T47D (cell line): Measurements from ENCODE around the gene DENND4A.

Experiments used
- DNase-seq, 2 experiments: peaks; one replicate each; pipeline versions ENCODE4 v3.0.0 to v3.0.0-alpha.2; 2011 to 2012; ENCODE audit warnings: low read depth in 1 of 2, low spot score in 1 of 2
- JUND ChIP-seq: IDR thresholded peaks from 2 replicates; pipeline ENCODE4 v1.6.1; 2012; ENCODE audit warnings: low read depth
- in situ Hi-C: cut with HindIII; loops from 2 replicates; pipeline ENCODE4 v1.10.0; 2016; ENCODE audit warnings: low sequenced_read_pairs, low pct_unique_long_range_greater_than_20kb

DENND4A gene

DNA sequence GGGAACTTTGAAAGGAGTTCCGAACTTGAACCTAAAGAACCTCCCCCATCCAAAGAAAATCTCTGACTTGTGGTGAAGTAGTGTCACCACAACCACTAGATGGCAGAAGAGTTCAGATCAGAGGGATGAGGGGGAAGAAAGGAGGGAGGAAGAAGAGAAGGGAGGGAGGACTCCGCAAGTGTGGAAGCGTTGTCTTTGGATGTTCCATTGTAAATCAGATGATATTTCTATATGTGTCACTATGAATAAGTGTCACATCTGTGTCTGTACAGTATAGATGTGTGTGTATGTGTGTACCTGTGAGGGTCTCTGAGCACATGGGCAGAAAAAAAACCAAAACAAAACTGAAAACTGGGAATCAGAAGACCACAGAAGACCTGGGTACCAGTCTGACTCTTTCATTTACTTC, 153.4 kb downstream of the DENND4A start:
- DNase-seq, result peak; percentile 64 to 89
- in situ Hi-C loops, result no loop called here
- TF ChIP-seq JUND, result no peak

DNA sequence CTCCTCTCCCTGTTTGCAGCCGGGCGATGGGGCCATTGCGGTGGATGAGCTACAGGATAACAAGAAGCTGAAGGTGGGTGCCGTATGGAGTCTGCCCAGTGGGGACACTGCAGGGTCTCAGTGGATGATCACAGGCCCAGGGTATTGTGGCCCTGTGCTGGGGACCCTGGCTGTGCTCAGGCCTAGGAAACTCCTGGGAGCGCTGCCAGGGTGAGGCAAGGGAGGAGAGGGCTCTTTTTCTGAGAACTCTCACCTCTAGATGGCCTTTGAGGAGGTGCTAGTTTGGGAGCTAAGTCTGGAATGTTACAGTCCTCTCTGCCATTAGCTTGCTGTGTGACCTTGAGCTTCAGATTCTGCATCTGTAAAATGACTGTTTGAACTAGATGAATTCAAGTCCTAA, 154.0 kb downstream of the DENND4A start:
- no peak for DNase-seq
- in situ Hi-C loops, result no loop called here

DNA sequence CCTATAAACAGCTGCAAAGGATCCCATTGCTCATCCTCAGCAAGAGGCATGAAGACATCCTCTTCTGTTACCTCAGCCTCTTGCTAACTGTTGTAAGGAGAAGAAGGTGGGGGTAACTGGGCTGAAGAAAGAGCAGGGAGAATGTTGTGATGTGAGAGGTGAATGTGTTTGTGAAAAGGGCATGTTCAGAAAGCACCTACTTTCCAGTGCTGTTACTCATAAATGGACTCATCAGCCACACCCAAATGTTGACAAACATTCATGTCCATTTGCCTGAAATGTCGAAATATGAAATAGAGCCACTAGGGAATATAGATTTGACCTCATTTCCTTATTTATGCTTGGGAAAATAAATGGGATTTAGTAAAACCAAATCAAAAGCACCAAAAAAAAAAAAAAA, 157.7 kb downstream of the DENND4A start:
- TF ChIP-seq JUND, result no peak
- in situ Hi-C loops, result no loop called here
- DNase-seq, result no peak

More for the DNA sequence above, 154.0 kb downstream of the DENND4A start:
- TF ChIP-seq JUND, result no peak

DNA sequence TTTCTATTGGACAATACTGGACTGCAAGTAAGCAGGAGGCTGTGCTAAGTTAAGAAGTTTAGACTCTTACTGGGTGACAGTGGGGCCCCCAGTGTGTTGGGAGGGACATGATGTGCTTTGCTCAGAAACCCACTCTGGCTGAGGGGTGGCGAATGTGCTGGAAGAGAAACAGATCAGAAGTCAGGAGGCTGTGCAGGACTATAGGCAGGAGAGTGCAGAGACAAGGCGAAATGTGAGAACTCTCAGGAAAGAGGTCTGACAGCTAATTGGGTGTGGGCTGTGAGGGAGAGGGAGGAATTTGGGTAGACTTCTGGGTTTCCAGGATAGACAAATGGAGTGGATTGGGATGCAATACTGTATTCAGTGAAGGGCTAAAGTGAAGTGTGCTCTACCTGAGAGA, 158.3 kb downstream of the DENND4A start:
- DNase-seq, result no peak
- no peak for TF ChIP-seq JUND
- in situ Hi-C loops, result no loop called here

DNA sequence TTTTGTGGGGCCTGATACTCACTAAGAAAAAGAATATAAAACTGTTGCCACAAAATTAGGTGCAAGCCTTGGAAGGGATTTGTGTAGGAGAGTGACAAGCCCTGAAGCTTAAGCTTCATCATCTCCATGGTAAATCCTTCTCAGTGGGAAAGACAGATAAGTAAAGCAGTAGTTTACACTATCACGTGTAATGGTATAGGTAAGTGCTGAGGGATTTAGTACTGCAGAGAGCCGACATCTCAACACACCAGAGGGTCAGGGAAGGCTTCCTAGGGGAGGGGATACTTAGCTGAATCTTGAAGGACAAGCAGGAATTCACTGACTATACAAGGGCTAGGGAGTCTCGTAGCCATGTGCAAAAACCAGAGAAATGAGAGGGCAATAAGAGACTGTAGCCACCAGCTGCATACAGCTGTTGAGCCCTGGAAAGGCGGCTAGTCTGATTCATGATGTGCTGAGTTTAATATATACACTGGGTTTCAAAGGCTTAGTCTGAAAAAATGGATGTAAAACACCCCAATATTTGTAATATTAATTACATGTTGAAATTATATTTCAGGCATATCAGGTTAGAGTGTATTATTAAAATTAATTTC, 159.2 kb downstream of the DENND4A start:
- in situ Hi-C loops, result no loop called here
- DNase-seq, result no peak

DNA sequence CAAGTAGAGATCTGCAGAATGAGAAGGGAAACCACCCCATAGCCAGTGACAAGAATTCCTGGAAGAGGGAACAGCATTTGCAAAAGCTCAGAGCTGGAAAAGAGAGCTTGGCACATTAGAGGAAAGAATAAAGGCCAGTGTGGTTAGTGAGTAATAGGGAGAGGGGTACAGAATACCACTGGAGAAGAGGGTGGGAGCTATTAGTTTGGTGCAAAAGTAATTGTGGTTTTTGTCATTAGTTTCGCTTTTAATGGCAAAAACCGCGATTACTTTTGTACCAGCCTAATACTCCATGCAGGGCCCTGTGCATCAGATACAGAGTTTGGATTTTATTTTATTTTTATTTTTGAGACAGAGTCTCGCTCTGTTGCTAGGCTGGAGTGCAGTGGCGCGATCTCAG, 160.6 kb downstream of the DENND4A start:
- in situ Hi-C loops, result no loop called here
- no peak for DNase-seq
- TF ChIP-seq JUND, result no peak

More for the DNA sequence above, 159.2 kb downstream of the DENND4A start:
- TF ChIP-seq JUND, result no peak

DNA sequence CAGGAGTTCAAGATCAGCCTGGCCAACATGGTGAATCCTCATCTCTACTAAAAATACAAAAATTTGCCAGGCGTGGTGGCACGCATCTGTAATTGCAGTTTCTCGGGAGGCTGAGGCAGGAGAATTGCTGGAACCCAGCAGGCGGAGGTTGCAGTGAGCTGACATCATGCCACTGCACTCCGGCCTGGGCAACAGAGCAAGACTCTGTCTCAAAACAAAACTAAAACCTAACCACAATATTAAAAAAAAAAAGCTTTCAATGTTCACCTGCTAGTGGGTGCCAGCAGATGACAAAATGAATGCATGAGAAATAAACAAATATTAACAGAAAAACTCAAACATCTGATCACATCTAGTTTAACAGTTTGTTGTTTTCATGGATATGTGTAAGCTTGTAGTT, 161.3 kb downstream of the DENND4A start:
- in situ Hi-C loops, result no loop called here
- no peak for DNase-seq
- no peak for TF ChIP-seq JUND

DNA sequence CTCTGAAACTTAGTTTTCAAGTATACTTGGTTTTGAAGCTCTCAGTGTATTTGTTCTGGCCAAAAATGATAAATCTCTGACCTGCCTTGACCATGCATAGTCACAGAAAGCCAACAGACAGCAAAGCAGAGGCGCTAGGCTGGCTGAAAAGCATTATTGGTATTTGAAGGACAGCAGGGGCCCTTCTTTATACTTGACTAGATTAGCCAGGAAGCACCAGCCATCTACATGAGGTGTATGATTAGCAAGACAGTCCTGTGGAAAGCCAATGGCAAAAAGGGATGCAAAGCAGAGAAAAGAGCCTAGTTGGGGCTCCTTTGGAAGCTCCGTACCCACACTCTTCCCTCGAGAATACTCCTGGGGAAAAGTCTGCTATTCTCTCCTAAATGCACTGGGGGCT, 162.5 kb downstream of the DENND4A start:
- in situ Hi-C loops, result no loop called here
- DNase-seq, result no peak
- no peak for TF ChIP-seq JUND

DNA sequence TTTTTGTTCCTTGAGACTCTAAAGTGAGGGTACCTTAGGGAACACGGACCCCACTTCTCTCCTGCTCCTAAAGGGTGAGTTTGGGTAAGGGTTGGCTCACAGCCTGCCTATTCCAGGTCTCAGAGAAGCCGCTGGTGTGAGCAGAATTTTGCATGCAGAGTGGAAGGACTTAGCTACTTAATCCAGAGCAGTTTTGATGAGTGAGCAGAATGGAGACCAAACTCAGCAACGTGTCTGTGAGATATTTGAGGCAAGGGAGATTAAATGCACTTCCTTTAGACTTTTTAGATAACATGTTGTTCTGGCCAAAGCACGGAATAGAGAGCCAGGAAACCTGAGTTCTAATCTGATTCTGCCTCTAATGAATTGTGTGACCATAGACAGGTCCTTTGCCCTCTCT, 165.2 kb downstream of the DENND4A start:
- DNase-seq, result no peak
- in situ Hi-C loops, result no loop called here
- no peak for TF ChIP-seq JUND

DNA sequence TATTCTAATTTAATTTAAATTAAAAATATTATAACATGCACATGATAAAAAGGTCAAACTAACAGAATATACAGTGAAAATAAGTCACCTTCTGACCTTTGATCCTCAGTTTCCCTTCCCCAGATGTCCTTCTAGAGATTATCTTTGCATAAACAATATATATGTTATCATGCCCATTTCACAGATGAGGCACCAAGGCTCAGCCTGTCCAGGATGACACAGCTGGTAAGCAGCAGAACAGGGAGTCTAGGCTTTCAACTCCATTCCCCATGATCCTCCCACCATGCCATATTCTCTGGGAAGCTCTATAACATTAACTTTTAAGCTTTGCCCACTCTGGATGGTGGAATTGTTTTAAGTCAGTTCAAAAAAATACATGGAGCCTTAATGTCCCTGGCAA, 169.0 kb downstream of the DENND4A start:
- in situ Hi-C loops, result no loop called here
- TF ChIP-seq JUND, result no peak
- DNase-seq, result no peak

DNA sequence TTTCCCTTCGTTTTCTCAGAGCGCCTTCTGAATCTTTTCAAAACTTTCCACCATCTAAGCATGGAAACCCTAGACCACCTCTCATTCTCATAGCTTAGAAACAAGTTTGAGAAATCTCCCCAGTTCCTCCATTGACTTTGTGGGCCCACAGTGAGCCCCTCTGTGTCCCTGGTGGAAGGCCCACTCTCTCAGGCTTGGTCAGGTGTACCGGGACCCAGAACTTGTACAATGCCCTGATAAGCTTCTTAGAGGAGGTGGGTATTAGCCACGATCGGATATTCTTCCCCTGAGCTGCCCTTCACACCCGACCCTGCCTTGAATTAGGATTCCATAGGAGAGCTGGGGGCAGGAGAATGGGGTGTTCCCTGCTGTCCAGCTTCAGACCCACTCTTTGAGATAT, 170.5 kb downstream of the DENND4A start, which contains the start of gene SLC24A1:
SLC24A1 (plus strand) TSS at position 301 of the 400 bp plus-strand sequence. CDS start 2,143 bp downstream, outside the sequence.
- in situ Hi-C loops, result no loop called here
- no peak for DNase-seq
- no peak for TF ChIP-seq JUND

DNA sequence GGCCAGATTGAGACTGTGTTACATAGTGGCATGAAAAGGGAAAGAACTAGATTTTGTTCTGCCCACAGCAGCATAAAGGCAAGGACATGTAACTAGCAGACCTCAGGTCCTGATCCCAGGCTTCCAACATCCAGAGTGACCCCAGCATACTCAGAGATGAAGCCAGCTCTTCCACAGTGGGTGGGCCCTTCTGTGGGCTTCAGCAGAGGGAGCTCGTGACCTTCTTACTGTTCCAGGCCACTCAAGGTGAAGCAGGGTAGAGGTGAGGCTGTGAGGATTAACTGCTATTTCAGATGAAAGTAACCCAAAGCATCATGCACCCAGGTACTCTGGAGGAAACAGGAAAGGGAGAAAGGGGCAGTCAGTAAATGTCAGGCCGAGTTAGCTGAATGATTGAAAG, 171.3 kb downstream of the DENND4A start:
- in situ Hi-C loops, result no loop called here
- no peak for DNase-seq
- no peak for TF ChIP-seq JUND

DNA sequence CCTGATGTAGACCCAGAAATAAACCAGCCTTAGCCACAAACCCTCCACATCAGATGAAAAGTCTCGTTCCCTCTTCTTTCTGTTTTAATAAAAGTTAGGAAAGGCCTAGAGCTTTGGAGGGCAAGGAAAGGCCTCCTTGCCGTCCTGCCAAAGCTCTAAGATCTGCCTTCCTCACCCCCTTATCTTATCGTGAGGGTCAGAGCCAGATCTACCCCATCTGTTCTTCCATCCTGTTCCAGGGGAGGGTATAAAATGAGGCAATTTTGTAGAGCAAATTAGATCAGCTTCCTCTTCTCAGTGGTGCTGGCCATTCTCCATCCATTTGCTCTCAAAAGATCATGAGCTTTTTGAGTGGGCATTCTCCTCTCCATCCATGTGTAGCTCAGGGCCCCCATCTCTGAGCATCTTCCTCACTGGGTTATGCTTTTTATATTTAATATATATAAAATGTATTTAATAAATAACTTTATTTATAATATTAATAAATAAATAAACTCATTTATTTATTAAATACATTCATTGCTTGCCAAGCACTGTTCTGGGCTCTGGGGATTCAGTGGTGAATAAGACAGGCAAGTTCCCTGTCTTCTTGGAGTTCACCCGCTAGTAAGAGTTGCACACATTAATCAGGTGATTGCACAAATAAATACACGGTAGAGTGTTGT, 172.3 kb downstream of the DENND4A start:
- in situ Hi-C loops, result no loop called here
- no peak for TF ChIP-seq JUND
- DNase-seq, result no peak
